Testis (tissue), 2 donors: ENCODE results near the gene BSCL2.

Experiments used
- POLR2A ChIP-seq: fragments of 450-650 bp; IDR thresholded peaks from one replicate; pipeline ENCODE4 v1.6.1; 2017; ENCODE audit warnings: antibody characterized with exemption, mild to moderate bottlenecking, moderate library complexity
- TF ChIP-seq, protein P1 (sequence below), 3 experiments: fragments of 450-650 bp in 2 of 3; fragments of 200-600 bp in 1 of 3; sonication (generic) in 1 of 3; IDR thresholded peaks; one replicate each; pipeline ENCODE4 v1.5.1; 2016 to 2019; ENCODE audit warnings: antibody characterized with exemption in 3 of 3, mild to moderate bottlenecking in 2 of 3, moderate library complexity in 1 of 3

DNA sequence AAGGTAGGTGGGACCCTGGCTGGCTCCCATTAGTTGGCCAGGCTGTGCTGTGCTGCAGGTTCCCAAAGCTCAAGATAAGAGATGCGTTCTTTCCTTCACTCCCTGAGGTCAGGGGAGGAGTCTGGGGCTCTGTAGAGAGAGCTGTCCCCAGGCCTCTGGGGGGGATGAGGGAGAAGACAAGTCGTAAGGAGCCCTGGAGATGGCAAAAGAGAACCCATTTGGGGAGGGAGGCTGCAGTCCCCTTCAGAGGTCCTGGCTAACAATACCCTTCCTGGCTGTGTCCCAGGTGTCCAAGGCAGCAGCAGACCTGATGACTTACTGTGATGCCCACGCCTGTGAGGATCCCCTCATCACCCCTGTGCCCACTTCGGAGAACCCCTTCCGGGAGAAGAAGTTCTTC lies 1.2 kb upstream of the BSCL2 start:
- TF ChIP-seq, protein P1, sequence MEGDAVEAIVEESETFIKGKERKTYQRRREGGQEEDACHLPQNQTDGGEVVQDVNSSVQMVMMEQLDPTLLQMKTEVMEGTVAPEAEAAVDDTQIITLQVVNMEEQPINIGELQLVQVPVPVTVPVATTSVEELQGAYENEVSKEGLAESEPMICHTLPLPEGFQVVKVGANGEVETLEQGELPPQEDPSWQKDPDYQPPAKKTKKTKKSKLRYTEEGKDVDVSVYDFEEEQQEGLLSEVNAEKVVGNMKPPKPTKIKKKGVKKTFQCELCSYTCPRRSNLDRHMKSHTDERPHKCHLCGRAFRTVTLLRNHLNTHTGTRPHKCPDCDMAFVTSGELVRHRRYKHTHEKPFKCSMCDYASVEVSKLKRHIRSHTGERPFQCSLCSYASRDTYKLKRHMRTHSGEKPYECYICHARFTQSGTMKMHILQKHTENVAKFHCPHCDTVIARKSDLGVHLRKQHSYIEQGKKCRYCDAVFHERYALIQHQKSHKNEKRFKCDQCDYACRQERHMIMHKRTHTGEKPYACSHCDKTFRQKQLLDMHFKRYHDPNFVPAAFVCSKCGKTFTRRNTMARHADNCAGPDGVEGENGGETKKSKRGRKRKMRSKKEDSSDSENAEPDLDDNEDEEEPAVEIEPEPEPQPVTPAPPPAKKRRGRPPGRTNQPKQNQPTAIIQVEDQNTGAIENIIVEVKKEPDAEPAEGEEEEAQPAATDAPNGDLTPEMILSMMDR (IDR thresholded peaks at IDR 0.05) = no peak
- no peak for TF ChIP-seq POLR2A
